GM19455 (cell line): ENCODE results near the gene TRAPPC3L.
A peak's percentile ranks its signal among the peaks of the same experiment; 100 is the strongest.

Source experiments
- ATAC-seq: cut with Tn5 transposase; IDR thresholded peaks from one replicate; pipeline ENCODE4 v1.9.1; 2021; ENCODE audit not compliant: unreplicated experiment

TRAPPC3L gene

GRCh38 chr6:116560130-116560529 lies 14.6 kb upstream of the TRAPPC3L start:
- no peak for ATAC-seq

- no peak for ATAC-seq
Measured at GRCh38 chr6:116557893-116558292, 12.4 kb upstream of the TRAPPC3L start.

GRCh38 chr6:116556814-116557415 lies 11.4 kb upstream of the TRAPPC3L start:
- no peak for ATAC-seq

- no peak for ATAC-seq
Measured at GRCh38 chr6:116556065-116556464, 10.6 kb upstream of the TRAPPC3L start.

GRCh38 chr6:116553451-116553850 lies 8.0 kb upstream of the TRAPPC3L start, which contains the start of gene CALHM4:
Gene CALHM4, plus strand, starts transcription at chr6:116553751. Its CDS starts 43 bp downstream, at chr6:116553794.
- ATAC-seq, result no peak

- no peak for ATAC-seq
Measured at GRCh38 chr6:116550796-116551195, 5.3 kb upstream of the TRAPPC3L start.

GRCh38 chr6:116547358-116547757 lies 1.9 kb upstream of the TRAPPC3L start:
- ATAC-seq, result no peak

- no peak for ATAC-seq
Measured at GRCh38 chr6:116543149-116543548, 2.3 kb downstream of the TRAPPC3L start.

GRCh38 chr6:116542426-116542825 lies 3.1 kb downstream of the TRAPPC3L start:
- no peak for ATAC-seq

- no peak for ATAC-seq
Measured at GRCh38 chr6:116536216-116536621, 9.3 kb downstream of the TRAPPC3L start.

- ATAC-seq, result no peak
Measured at GRCh38 chr6:116535109-116535508, 10.4 kb downstream of the TRAPPC3L start.

GRCh38 chr6:116533233-116533957 lies 12.1 kb downstream of the TRAPPC3L start:
- no peak for ATAC-seq

- peak; percentile 83 for ATAC-seq
Measured at GRCh38 chr6:116531675-116532570, 13.6 kb downstream of the TRAPPC3L start.

- no peak for ATAC-seq
Measured at GRCh38 chr6:116530436-116530835, 15.0 kb downstream of the TRAPPC3L start.

GRCh38 chr6:116529466-116530290 lies 15.8 kb downstream of the TRAPPC3L start:
- ATAC-seq, result no peak

- ATAC-seq, result no peak
Measured at GRCh38 chr6:116528780-116529179, 16.7 kb downstream of the TRAPPC3L start.

- ATAC-seq, result no peak
Measured at GRCh38 chr6:116528133-116528532, 17.4 kb downstream of the TRAPPC3L start.

- ATAC-seq, result no peak
Measured at GRCh38 chr6:116524236-116524635, 21.2 kb downstream of the TRAPPC3L start.

- no peak for ATAC-seq
Measured at GRCh38 chr6:116522896-116523295, 22.6 kb downstream of the TRAPPC3L start.

- no peak for ATAC-seq
Measured at GRCh38 chr6:116518621-116519368, 26.7 kb downstream of the TRAPPC3L start.
